Neural cell (in vitro differentiated cells): ENCODE measurements around the gene PHACTR2. TPM values are rescaled to one million over a fixed set of nuclear protein-coding genes. Genes with fewer than 3 reads are reported as not detected.

Experiments
- H2AFZ ChIP-seq: fragments of 200-600, 300-800 bp; sonication (generic), shearing (Covaris generic); 2 replicates; pipeline ENCODE4 v1.6.0; 2014; ENCODE audit warnings: low read depth, mild to moderate bottlenecking, antibody characterized with exemption, low read length, moderate library complexity
- H3F3A ChIP-seq: fragments of 200-600 bp; shearing (Covaris generic); 2 replicates; pipeline ENCODE4 v1.6.1; 2016; ENCODE audit warnings: mild to moderate bottlenecking, moderate library complexity, mixed read lengths, antibody characterized with exemption, low read length; ENCODE audit not compliant: insufficient read depth, poor library complexity, severe bottlenecking
- H3K27ac ChIP-seq: fragments of 200-600, 300-800 bp; sonication (generic), shearing (Covaris generic); 2 replicates; pipeline ENCODE4 v1.5.1; 2014; ENCODE audit warnings: mild to moderate bottlenecking, low read length, moderate library complexity
- H3K27me3 ChIP-seq: fragments of 300-800, 200-600 bp; sonication (generic), shearing (Covaris generic); 2 replicates; pipeline ENCODE4 v1.6.0; 2014; ENCODE audit warnings: mild to moderate bottlenecking, low read depth, low read length, moderate library complexity; ENCODE audit not compliant: insufficient read depth
- H3K36me3 ChIP-seq: fragments of 300-800, 200-600 bp; sonication (generic), shearing (Covaris generic); 2 replicates; pipeline ENCODE4 v1.5.1; 2014; ENCODE audit warnings: mild to moderate bottlenecking, antibody characterized with exemption, low read length, moderate library complexity; ENCODE audit not compliant: insufficient read depth
- H3K4me2 ChIP-seq: fragments of 300-800, 200-600 bp; sonication (generic), shearing (Covaris generic); 2 replicates; pipeline ENCODE4 v1.6.0; 2014; ENCODE audit warnings: mild to moderate bottlenecking, low read length
- H3K4me3 ChIP-seq: fragments of 300-800, 200-600 bp; sonication (generic), shearing (Covaris generic); 2 replicates; pipeline ENCODE4 v1.5.1; 2014; ENCODE audit warnings: mild to moderate bottlenecking, low read length, moderate library complexity
- H3K79me2 ChIP-seq: fragments of 200-600 bp; shearing (Covaris generic); replicated peaks from 2 replicates; pipeline ENCODE4 v1.6.0; 2014; ENCODE audit warnings: mild to moderate bottlenecking, low read length, moderate library complexity; ENCODE audit not compliant: insufficient read depth
- H3K9ac ChIP-seq: fragments of 300-800, 200-600 bp; sonication (generic), shearing (Covaris generic); 2 replicates; pipeline ENCODE4 v1.6.1; 2016; ENCODE audit warnings: mild to moderate bottlenecking, low read length, mixed read lengths
- H3K9me2 ChIP-seq: fragments of 200-600 bp; shearing (Covaris generic); 2 replicates; pipeline ENCODE4 v1.6.1; 2016; ENCODE audit warnings: mild to moderate bottlenecking, low read length, mixed read lengths; ENCODE audit not compliant: insufficient read depth
- H3K9me3 ChIP-seq: fragments of 200-600, 300-800 bp; sonication (generic), shearing (Covaris generic); 2 replicates; pipeline ENCODE4 v1.6.1; 2016; ENCODE audit warnings: mild to moderate bottlenecking, mixed run types, low read length, moderate library complexity, mixed read lengths
- H4K20me1 ChIP-seq: fragments of 200-600 bp; shearing (Covaris generic); 2 replicates; pipeline ENCODE4 v1.6.1; 2016; ENCODE audit warnings: mild to moderate bottlenecking, mixed run types; ENCODE audit not compliant: insufficient read depth
- EP300 ChIP-seq: fragments of 450-650 bp; conservative IDR thresholded peaks from 2 replicates; pipeline ENCODE4 v1.6.1; 2014; ENCODE audit warnings: antibody characterized with exemption, mild to moderate bottlenecking, moderate library complexity; ENCODE audit not compliant: poor library complexity, severe bottlenecking
- EZH2 ChIP-seq: fragments of 200-600, 300-800 bp; shearing (Covaris generic), sonication (generic); IDR thresholded peaks from 2 replicates; pipeline ENCODE4 v1.6.1; 2014; ENCODE audit warnings: antibody characterized with exemption, low read length, borderline replicate concordance, mild to moderate bottlenecking; ENCODE audit not compliant: insufficient read depth, poor library complexity, severe bottlenecking
- MXI1 ChIP-seq: fragments of 450-650 bp; conservative IDR thresholded peaks from 2 replicates; pipeline ENCODE4 v1.6.1; 2014; ENCODE audit warnings: antibody characterized with exemption, mild to moderate bottlenecking; ENCODE audit not compliant: poor library complexity, severe bottlenecking
- POLR2AphosphoS5 ChIP-seq: IDR thresholded peaks from 2 replicates; pipeline ENCODE4 v1.6.1; 2012
- RAD21 ChIP-seq: fragments of 450-650 bp; conservative IDR thresholded peaks from 2 replicates; pipeline ENCODE4 v1.6.1; 2014; ENCODE audit warnings: antibody characterized with exemption, mild to moderate bottlenecking, moderate library complexity
- SMC3 ChIP-seq: fragments of 450-650 bp; conservative IDR thresholded peaks from 2 replicates; pipeline ENCODE4 v1.6.1; 2014; ENCODE audit warnings: antibody characterized with exemption, mild to moderate bottlenecking, moderate library complexity; ENCODE audit not compliant: poor library complexity
- TAF1 ChIP-seq: IDR thresholded peaks from 2 replicates; pipeline ENCODE4 v1.6.1; 2012; ENCODE audit warnings: low read depth
- polyA plus RNA-seq: library from polyadenylated mRNA; depleted of rRNA; stranded (reverse); fragments of >200 nt; gene quantifications from 2 replicates; pipeline ENCODE4 v1.2.3, GENCODE V29; 2014
- TF ChIP-seq, protein P1 (sequence below): fragments of 450-650 bp; IDR thresholded peaks from 2 replicates; pipeline ENCODE4 v1.5.1; 2014; ENCODE audit warnings: antibody characterized with exemption, mild to moderate bottlenecking, moderate library complexity; ENCODE audit not compliant: poor library complexity, severe bottlenecking
- TF ChIP-seq, protein P2 (sequence below): IDR thresholded peaks from 2 replicates; pipeline ENCODE4 v1.6.1; 2012; ENCODE audit warnings: borderline replicate concordance

The PHACTR2 gene
- polyA plus RNA-seq, 1 donor from 2014 or later, result 2.8 TPM

GRCh38 chr6:143877584-143878271 is 200.0 kb downstream of the PHACTR2 start:
- TF ChIP-seq MXI1, result no peak
- TF ChIP-seq POLR2AphosphoS5, result no peak
- TF ChIP-seq, protein P1, sequence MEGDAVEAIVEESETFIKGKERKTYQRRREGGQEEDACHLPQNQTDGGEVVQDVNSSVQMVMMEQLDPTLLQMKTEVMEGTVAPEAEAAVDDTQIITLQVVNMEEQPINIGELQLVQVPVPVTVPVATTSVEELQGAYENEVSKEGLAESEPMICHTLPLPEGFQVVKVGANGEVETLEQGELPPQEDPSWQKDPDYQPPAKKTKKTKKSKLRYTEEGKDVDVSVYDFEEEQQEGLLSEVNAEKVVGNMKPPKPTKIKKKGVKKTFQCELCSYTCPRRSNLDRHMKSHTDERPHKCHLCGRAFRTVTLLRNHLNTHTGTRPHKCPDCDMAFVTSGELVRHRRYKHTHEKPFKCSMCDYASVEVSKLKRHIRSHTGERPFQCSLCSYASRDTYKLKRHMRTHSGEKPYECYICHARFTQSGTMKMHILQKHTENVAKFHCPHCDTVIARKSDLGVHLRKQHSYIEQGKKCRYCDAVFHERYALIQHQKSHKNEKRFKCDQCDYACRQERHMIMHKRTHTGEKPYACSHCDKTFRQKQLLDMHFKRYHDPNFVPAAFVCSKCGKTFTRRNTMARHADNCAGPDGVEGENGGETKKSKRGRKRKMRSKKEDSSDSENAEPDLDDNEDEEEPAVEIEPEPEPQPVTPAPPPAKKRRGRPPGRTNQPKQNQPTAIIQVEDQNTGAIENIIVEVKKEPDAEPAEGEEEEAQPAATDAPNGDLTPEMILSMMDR, result no peak
- TF ChIP-seq RAD21, result no peak
- TF ChIP-seq EP300, result no peak
- no peak for TF ChIP-seq EZH2
- no peak for TF ChIP-seq TAF1

DNA sequence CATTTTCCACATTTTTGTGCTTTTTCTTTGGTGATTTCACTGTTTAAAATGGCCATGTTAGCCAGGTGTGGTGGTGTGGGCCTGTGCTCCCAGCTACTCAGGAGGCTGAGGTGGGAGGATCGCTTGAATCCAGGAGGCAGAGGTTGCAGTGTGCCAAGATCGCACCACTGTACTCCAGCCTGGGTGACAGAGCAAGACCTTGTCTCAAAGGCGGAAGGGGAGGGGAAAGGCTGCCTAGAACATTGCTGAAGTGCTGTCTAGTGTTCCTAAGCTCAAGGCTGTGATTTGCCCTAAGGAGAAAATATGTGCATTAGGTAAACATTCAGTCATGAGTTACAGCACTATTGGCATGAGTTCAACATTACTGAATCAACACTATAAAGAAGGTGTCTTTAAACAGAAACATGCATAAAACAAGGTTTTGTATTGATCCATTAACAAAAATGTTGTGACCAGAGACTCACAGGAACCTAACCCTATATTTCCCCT is 200.6 kb downstream of the PHACTR2 start:
- Histone ChIP-seq H3K27ac (no peak overlapping the region), H3K9ac (no peak overlapping the region), H3K36me3 (no peaks in the 10 kb centered on the region), H4K20me1 (no peaks in the 10 kb centered on the region), H3K27me3 (no peaks in the 10 kb centered on the region), H3K79me2 (no peaks in the 10 kb centered on the region), H3K4me3 (no peak overlapping the region), H3K4me2 (no peak overlapping the region), H2AFZ (no peak overlapping the region), H3K9me3 (peaks cover 4% of the 10 kb centered on the region), H3F3A (no peaks in the 10 kb centered on the region), H3K9me2 (no peaks in the 10 kb centered on the region)
- TF ChIP-seq, protein P2, sequence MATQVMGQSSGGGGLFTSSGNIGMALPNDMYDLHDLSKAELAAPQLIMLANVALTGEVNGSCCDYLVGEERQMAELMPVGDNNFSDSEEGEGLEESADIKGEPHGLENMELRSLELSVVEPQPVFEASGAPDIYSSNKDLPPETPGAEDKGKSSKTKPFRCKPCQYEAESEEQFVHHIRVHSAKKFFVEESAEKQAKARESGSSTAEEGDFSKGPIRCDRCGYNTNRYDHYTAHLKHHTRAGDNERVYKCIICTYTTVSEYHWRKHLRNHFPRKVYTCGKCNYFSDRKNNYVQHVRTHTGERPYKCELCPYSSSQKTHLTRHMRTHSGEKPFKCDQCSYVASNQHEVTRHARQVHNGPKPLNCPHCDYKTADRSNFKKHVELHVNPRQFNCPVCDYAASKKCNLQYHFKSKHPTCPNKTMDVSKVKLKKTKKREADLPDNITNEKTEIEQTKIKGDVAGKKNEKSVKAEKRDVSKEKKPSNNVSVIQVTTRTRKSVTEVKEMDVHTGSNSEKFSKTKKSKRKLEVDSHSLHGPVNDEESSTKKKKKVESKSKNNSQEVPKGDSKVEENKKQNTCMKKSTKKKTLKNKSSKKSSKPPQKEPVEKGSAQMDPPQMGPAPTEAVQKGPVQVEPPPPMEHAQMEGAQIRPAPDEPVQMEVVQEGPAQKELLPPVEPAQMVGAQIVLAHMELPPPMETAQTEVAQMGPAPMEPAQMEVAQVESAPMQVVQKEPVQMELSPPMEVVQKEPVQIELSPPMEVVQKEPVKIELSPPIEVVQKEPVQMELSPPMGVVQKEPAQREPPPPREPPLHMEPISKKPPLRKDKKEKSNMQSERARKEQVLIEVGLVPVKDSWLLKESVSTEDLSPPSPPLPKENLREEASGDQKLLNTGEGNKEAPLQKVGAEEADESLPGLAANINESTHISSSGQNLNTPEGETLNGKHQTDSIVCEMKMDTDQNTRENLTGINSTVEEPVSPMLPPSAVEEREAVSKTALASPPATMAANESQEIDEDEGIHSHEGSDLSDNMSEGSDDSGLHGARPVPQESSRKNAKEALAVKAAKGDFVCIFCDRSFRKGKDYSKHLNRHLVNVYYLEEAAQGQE, result no peak
- TF ChIP-seq EZH2 (no peak), SMC3 (no peak), EP300 (no peak), RAD21 (no peak), TAF1 (no peak), POLR2AphosphoS5 (no peak), MXI1 (no peak)
- TF ChIP-seq, protein P1, result no peak

More at GRCh38 chr6:143877584-143878271, 200.0 kb downstream of the PHACTR2 start:
- H3F3A ChIP-seq, result no peaks in the 10 kb centered on the region
- H3K4me3 ChIP-seq, result no peak overlapping the region
- no peak overlapping the region for H3K4me2 ChIP-seq
- H4K20me1 ChIP-seq, result no peaks in the 10 kb centered on the region
- no peak overlapping the region for H2AFZ ChIP-seq
- peaks cover 4% of the 10 kb centered on the region for H3K9me3 ChIP-seq
- no peaks in the 10 kb centered on the region for H3K27me3 ChIP-seq
- H3K9me2 ChIP-seq, result no peaks in the 10 kb centered on the region
- no peaks in the 10 kb centered on the region for H3K36me3 ChIP-seq
- no peak overlapping the region for H3K9ac ChIP-seq
- H3K79me2 ChIP-seq, result no peaks in the 10 kb centered on the region
- H3K27ac ChIP-seq, result no peak overlapping the region
